WI38 (cell line): Measurements from ENCODE around the gene PSORS1C2.

ENCODE experiments used
- H3K4me3 ChIP-seq: 2 replicates; pipeline ENCODE4 v1.5.1; 2011; ENCODE audit warnings: low read depth, mild to moderate bottlenecking, control low read depth, low read length
- TF ChIP-seq, protein P1 (sequence below): IDR thresholded peaks from 2 replicates; pipeline ENCODE4 v1.5.1; 2012; ENCODE audit warnings: low read depth, mild to moderate bottlenecking, control low read depth, low read length

Gene PSORS1C2

DNA sequence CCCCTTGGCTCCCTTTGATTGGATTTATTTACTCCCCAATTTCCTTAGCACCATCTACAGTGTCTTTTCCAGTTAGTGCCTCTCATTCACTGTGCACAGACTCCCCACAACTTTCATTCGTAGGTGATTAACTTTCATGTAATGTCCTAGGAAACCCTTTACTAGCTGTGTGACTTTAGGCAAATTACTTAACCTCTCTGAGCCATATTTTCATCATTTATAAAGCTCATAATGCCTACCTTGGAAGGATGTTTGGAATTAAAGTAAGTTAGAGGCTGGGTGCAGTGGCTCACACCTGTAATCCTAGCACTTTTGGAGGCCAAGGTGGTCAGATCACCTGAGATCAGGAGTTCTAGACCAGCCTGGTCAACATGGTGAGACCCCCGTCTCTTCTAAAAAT is 46.6 kb downstream of the PSORS1C2 start:
- H3K4me3 ChIP-seq = no peak overlapping the region
- TF ChIP-seq, protein P1, sequence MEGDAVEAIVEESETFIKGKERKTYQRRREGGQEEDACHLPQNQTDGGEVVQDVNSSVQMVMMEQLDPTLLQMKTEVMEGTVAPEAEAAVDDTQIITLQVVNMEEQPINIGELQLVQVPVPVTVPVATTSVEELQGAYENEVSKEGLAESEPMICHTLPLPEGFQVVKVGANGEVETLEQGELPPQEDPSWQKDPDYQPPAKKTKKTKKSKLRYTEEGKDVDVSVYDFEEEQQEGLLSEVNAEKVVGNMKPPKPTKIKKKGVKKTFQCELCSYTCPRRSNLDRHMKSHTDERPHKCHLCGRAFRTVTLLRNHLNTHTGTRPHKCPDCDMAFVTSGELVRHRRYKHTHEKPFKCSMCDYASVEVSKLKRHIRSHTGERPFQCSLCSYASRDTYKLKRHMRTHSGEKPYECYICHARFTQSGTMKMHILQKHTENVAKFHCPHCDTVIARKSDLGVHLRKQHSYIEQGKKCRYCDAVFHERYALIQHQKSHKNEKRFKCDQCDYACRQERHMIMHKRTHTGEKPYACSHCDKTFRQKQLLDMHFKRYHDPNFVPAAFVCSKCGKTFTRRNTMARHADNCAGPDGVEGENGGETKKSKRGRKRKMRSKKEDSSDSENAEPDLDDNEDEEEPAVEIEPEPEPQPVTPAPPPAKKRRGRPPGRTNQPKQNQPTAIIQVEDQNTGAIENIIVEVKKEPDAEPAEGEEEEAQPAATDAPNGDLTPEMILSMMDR = no peak

DNA sequence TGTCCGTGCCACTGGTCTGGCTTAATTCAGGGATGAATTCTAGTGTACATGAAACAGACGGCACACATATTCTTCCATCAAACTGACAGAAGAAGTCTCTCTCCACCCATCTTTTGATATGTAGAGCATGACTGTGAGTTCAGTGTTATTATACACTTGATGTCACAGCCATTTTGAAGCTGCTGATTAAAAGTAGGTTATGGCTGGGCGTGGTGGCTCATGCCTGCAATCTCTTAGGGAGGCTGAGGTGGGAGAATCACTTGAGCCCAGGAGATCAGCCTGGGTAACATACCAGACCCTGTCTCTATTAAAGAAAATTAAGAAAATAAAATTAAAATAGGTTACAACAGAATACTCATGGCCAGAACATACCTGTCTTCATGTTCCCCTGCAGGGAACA is 47.2 kb downstream of the PSORS1C2 start:
- no peak overlapping the region for H3K4me3 ChIP-seq
- TF ChIP-seq, protein P1 = no peak

DNA sequence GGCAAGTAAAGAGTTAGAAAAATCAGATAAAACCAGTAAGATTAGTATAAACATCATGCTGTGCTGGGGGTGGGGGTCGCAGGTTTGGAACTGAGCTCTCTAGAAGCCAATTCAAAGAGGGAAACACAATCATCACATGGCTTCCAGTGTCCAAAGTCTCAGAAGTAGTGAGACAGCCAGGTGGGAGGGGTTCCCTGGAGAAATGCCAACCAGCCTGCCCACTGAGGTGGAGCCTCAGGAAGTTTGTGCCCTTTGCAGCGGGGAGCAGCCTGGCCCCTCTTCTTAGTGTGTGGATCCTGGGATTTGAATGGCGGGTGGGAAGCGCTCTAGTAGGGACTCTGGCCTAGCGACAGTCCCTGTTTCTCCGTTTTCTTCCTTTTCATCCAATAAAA is 47.9 kb downstream of the PSORS1C2 start:
- TF ChIP-seq, protein P1 = no peak

DNA sequence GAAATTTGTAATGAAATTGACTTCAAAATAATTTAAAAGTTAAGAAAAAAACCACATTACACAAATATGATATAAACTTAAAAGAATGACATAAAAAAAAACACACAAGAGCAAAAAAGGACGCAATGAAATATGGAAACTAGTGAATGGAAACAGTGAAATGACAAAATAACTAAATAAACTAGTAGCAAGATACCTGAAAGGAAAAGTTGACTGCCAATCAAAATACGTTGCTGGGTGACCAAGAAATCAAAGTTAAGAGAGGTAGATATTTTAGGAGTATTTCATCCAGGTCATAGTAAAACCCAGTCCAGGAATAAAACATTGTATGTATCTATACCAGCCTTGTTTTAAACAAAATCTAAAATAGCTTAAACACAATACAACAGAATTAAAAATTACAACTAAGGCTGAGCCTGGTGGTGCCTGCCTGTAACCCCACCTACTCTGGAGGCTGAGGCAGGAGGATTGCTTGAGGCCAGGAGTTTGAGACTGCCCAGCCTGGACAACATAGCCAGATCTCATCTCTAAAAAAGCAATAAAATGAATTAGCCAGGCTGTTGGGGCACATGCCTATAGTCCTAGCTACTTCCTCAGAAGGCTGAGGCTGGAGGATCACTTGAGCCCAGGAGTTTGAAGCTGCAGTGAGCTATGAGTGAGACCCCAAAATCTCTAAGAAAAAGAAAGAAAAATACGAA is 48.4 kb downstream of the PSORS1C2 start:
- H3K4me3 ChIP-seq = no peak overlapping the region
- TF ChIP-seq, protein P1 = no peak

More for the DNA sequence above, 47.9 kb downstream of the PSORS1C2 start:
- no peak overlapping the region for H3K4me3 ChIP-seq
